Activated naive CD4-positive, alpha-beta T cell treated with anti-CD3 and anti-CD28 coated beads for 36 hours (primary cell): Measurements from ENCODE around the gene SLC43A3. TPM values are rescaled to one million over a fixed set of nuclear protein-coding genes. Genes with fewer than 3 reads are reported as not detected.

Source experiments
- CTCF ChIA-PET: fragments of 350-600 bp; sonication (Branson Sonifier 250); formaldehyde crosslinking; loops from one replicate; lab custom pipeline; 2021; ENCODE audit warnings: antibody characterized with exemption; lab: Charles Lee
- DNase-seq: peaks from one replicate; pipeline ENCODE4 v3.0.0-alpha.2; 2020
- H3K27ac Mint-ChIP-seq: one replicate; pipeline ENCODE4 v1.8.0; 2021; ENCODE audit warnings: mild to moderate bottlenecking, mixed read lengths
- H3K27me3 Mint-ChIP-seq: one replicate; pipeline ENCODE4 v1.8.0; 2021; ENCODE audit warnings: low read depth, mixed read lengths
- H3K36me3 Mint-ChIP-seq: one replicate; pipeline ENCODE4 v1.8.0; 2021; ENCODE audit warnings: low read depth, mixed read lengths
- H3K4me1 Mint-ChIP-seq: one replicate; pipeline ENCODE4 v1.8.0; 2021; ENCODE audit warnings: low read depth, mixed read lengths
- H3K4me3 Mint-ChIP-seq: one replicate; pipeline ENCODE4 v1.8.0; 2021; ENCODE audit warnings: mild to moderate bottlenecking, moderate library complexity, mixed read lengths
- H3K9me3 Mint-ChIP-seq: one replicate; pipeline ENCODE4 v1.8.0; 2021; ENCODE audit warnings: mixed read lengths
- intact Hi-C: fragments of 100-400 bp; cut with micrococcal nuclease; formaldehyde crosslinking; loops from one replicate; pipeline ENCODE4 v1.15.1; 2023
- total RNA-seq, 2 experiments: library from RNA; stranded (reverse); gene quantifications; one replicate each; pipeline ENCODE4 v1.2.3, GENCODE V29; 2021

SLC43A3 gene
- total RNA-seq, 2 experiments from 2014 or later = 116 to 117 TPM

GRCh38 chr11:57402188-57403002, 24.5 kb downstream of the SLC43A3 start:
- CTCF ChIA-PET = interaction anchor here (0.9 kb wide), 1 partner anchor 56 kb away, joined by 4 read pairs; no protein-coding TSS in a partner anchor
- intact Hi-C loops = no loop called here

GRCh38 chr11:57399972-57400578, 26.8 kb downstream of the SLC43A3 start:
- CTCF ChIA-PET = interaction anchor here (0.6 to 1.3 kb wide), 4 partner anchors 19 to 58 kb away, joined by 3 to 5 read pairs (median 3); no protein-coding TSS in a partner anchor
- Mint-ChIP-seq H3K27ac (no peak overlapping the region), H3K9me3 (no peaks in the 10 kb centered on the region), H3K4me3 (no peak overlapping the region), H3K4me1 (peaks cover 12% of the 10 kb centered on the region), H3K27me3 (no peaks in the 10 kb centered on the region), H3K36me3 (peaks cover 14% of the 10 kb centered on the region)
- DNase-seq = no peak
- intact Hi-C loops = no loop called here

More at GRCh38 chr11:57402188-57403002, 24.5 kb downstream of the SLC43A3 start:
- Mint-ChIP-seq H3K4me1 (peaks cover 34% of the 10 kb centered on the region), H3K27me3 (no peaks in the 10 kb centered on the region), H3K4me3 (no peak overlapping the region), H3K9me3 (no peaks in the 10 kb centered on the region), H3K36me3 (peaks cover 35% of the 10 kb centered on the region), H3K27ac (no peak overlapping the region)
- DNase-seq = no peak

- Mint-ChIP-seq H3K4me3 (no peak overlapping the region), H3K36me3 (peaks cover 7% of the 10 kb centered on the region), H3K4me1 (peaks cover 4% of the 10 kb centered on the region), H3K27me3 (no peaks in the 10 kb centered on the region), H3K9me3 (no peaks in the 10 kb centered on the region), H3K27ac (no peak overlapping the region)
- CTCF ChIA-PET = interaction anchor here (1.0 to 1.3 kb wide), 2 partner anchors 20 to 59 kb away, joined by 3 to 5 read pairs; no protein-coding TSS in a partner anchor
- intact Hi-C loops = no loop called here
- no peak for DNase-seq
Measured at GRCh38 chr11:57399221-57399620, 27.7 kb downstream of the SLC43A3 start.

GRCh38 chr11:57397394-57397990, 29.4 kb downstream of the SLC43A3 start:
- CTCF ChIA-PET = no interaction called here
- H3K9me3 Mint-ChIP-seq = no peaks in the 10 kb centered on the region
- H3K4me3 Mint-ChIP-seq = no peak overlapping the region
- H3K27me3 Mint-ChIP-seq = no peaks in the 10 kb centered on the region
- H3K36me3 Mint-ChIP-seq = no peaks in the 10 kb centered on the region
- DNase-seq = no peak
- no peaks in the 10 kb centered on the region for H3K4me1 Mint-ChIP-seq
- intact Hi-C loops = no loop called here
- no peak overlapping the region for H3K27ac Mint-ChIP-seq

GRCh38 chr11:57396744-57397143, 30.2 kb downstream of the SLC43A3 start:
- Mint-ChIP-seq H3K36me3 (no peaks in the 10 kb centered on the region), H3K27ac (no peak overlapping the region), H3K4me3 (no peak overlapping the region), H3K4me1 (no peaks in the 10 kb centered on the region), H3K9me3 (no peaks in the 10 kb centered on the region), H3K27me3 (no peaks in the 10 kb centered on the region)
- intact Hi-C loops = no loop called here
- no peak for DNase-seq
- CTCF ChIA-PET = no interaction called here

GRCh38 chr11:57395905-57396623, 30.9 kb downstream of the SLC43A3 start:
- no peaks in the 10 kb centered on the region for H3K36me3 Mint-ChIP-seq
- no peak overlapping the region for H3K27ac Mint-ChIP-seq
- no peak for DNase-seq
- no peak overlapping the region for H3K4me3 Mint-ChIP-seq
- no peaks in the 10 kb centered on the region for H3K4me1 Mint-ChIP-seq
- intact Hi-C loops = no loop called here
- CTCF ChIA-PET = no interaction called here
- no peaks in the 10 kb centered on the region for H3K9me3 Mint-ChIP-seq
- no peaks in the 10 kb centered on the region for H3K27me3 Mint-ChIP-seq

- Mint-ChIP-seq H3K27me3 (no peaks in the 10 kb centered on the region), H3K27ac (no peak overlapping the region), H3K9me3 (no peaks in the 10 kb centered on the region), H3K4me3 (no peak overlapping the region), H3K36me3 (no peaks in the 10 kb centered on the region), H3K4me1 (no peaks in the 10 kb centered on the region)
- intact Hi-C loops = no loop called here
- CTCF ChIA-PET = interaction anchor here (0.9 to 1.0 kb wide), 2 partner anchors 12 to 51 kb away, joined by 3 read pairs; no protein-coding TSS in a partner anchor
- DNase-seq = no peak
Measured at GRCh38 chr11:57394203-57394965, 32.5 kb downstream of the SLC43A3 start.

- no peak overlapping the region for H3K4me3 Mint-ChIP-seq
- no peaks in the 10 kb centered on the region for H3K27me3 Mint-ChIP-seq
- H3K36me3 Mint-ChIP-seq = peaks cover 2% of the 10 kb centered on the region
- H3K9me3 Mint-ChIP-seq = no peaks in the 10 kb centered on the region
- H3K27ac Mint-ChIP-seq = no peak overlapping the region
- H3K4me1 Mint-ChIP-seq = no peaks in the 10 kb centered on the region
- intact Hi-C loops = no loop called here
- DNase-seq = no peak
- CTCF ChIA-PET = interaction anchor here (0.6 to 0.9 kb wide), 3 partner anchors 43 to 142 kb away, joined by 3 read pairs; no protein-coding TSS in a partner anchor
Measured at GRCh38 chr11:57392763-57393105, 34.2 kb downstream of the SLC43A3 start.

GRCh38 chr11:57392066-57392762, 34.7 kb downstream of the SLC43A3 start:
- Mint-ChIP-seq H3K4me3 (no peak overlapping the region), H3K9me3 (no peaks in the 10 kb centered on the region), H3K4me1 (no peaks in the 10 kb centered on the region), H3K36me3 (peaks cover 2% of the 10 kb centered on the region), H3K27me3 (no peaks in the 10 kb centered on the region), H3K27ac (no peak overlapping the region)
- CTCF ChIA-PET = interaction anchor here (0.7 to 0.9 kb wide), 2 partner anchors 102 to 142 kb away, joined by 3 read pairs; no protein-coding TSS in a partner anchor
- no peak for DNase-seq
- intact Hi-C loops = no loop called here

GRCh38 chr11:57391539-57391938, 35.4 kb downstream of the SLC43A3 start:
- DNase-seq = no peak
- peaks cover 2% of the 10 kb centered on the region for H3K36me3 Mint-ChIP-seq
- intact Hi-C loops = no loop called here
- no peak overlapping the region for H3K27ac Mint-ChIP-seq
- no peaks in the 10 kb centered on the region for H3K9me3 Mint-ChIP-seq
- CTCF ChIA-PET = no interaction called here
- no peaks in the 10 kb centered on the region for H3K4me1 Mint-ChIP-seq
- no peak overlapping the region for H3K4me3 Mint-ChIP-seq
- no peaks in the 10 kb centered on the region for H3K27me3 Mint-ChIP-seq

- H3K27me3 Mint-ChIP-seq = no peaks in the 10 kb centered on the region
- intact Hi-C loops = no loop called here
- H3K4me1 Mint-ChIP-seq = no peaks in the 10 kb centered on the region
- H3K4me3 Mint-ChIP-seq = no peak overlapping the region
- H3K27ac Mint-ChIP-seq = no peak overlapping the region
- CTCF ChIA-PET = no interaction called here
- H3K36me3 Mint-ChIP-seq = peaks cover 2% of the 10 kb centered on the region
- H3K9me3 Mint-ChIP-seq = no peaks in the 10 kb centered on the region
- DNase-seq = no peak
Measured at GRCh38 chr11:57391111-57391510, 35.8 kb downstream of the SLC43A3 start.
